Psoas muscle (tissue), 8 donors: ENCODE measurements around the gene CEBPZ. TPM values are rescaled to one million over a fixed set of nuclear protein-coding genes. Genes with fewer than 3 reads are reported as not detected.
"Not testable (repeated sequence)": the region's sequence is repeated elsewhere in the genome, so short reads cannot be mapped to it uniquely, and the experiment has no call there.

Source experiments
- ATAC-seq, 4 donors: fragments of 200-7000 bp; cut with Tn5 transposase; one replicate each; pipeline ENCODE4 v1.9.1; 2020; ENCODE audit warnings: moderate library complexity in 3 of 4, mild to moderate bottlenecking in 2 of 4
- DNase-seq, 2 donors: peaks; one replicate each; pipeline ENCODE4 v3.0.0-alpha.2; 2020
- H3K27ac ChIP-seq: fragments of 200-600 bp; one replicate; pipeline ENCODE4 v1.8.0; 2022
- H3K27me3 ChIP-seq, 3 donors: fragments of 200-600 bp in 1 of 3; one replicate each; pipeline versions ENCODE4 v1.6.1 to v1.8.0; 2013 to 2022; ENCODE audit warnings: low read length in 2 of 3, mild to moderate bottlenecking in 2 of 3, moderate library complexity in 1 of 3; ENCODE audit not compliant: insufficient read depth in 3 of 3
- H3K36me3 ChIP-seq, 2 donors: fragments of 200-600 bp in 1 of 2; one replicate each; pipeline versions ENCODE4 v1.6.1 to v1.8.0; 2013 to 2022; ENCODE audit warnings: low read depth in 1 of 2, mild to moderate bottlenecking in 1 of 2, moderate library complexity in 1 of 2; ENCODE audit not compliant: insufficient read depth in 1 of 2
- H3K4me1 ChIP-seq: fragments of 200-600 bp; one replicate; pipeline ENCODE4 v1.8.0; 2022
- H3K4me3 ChIP-seq: fragments of 200-600 bp; one replicate; pipeline ENCODE4 v1.8.0; 2022; ENCODE audit warnings: mild to moderate bottlenecking
- H3K9me3 ChIP-seq: fragments of 200-600 bp; one replicate; pipeline ENCODE4 v1.8.0; 2022
- CTCF ChIP-seq: fragments of 200-600 bp; IDR thresholded peaks from one replicate; pipeline ENCODE4 v1.8.0; 2022; ENCODE audit warnings: antibody characterized with exemption
- WGBS, 3 donors: extraction: QIAGEN DNeasy Blood & Tissue Kit; methylation state at CpG; one replicate each; pipeline versions ENCODE4 v1.1.6 to v1.1.7; 2013; 5-methylcytosine and 5-hydroxymethylcytosine counted together
- intact Hi-C, 2 donors: fragments of 100-400 bp; cut with DNase I; formaldehyde crosslinking; loops; one replicate each; pipeline versions ENCODE4 v1.11.0 to v1.14.2; 2022
- polyA plus RNA-seq, 3 donors: library from polyadenylated mRNA; stranded (reverse); fragments of 200-250 nt; gene quantifications; one replicate each; pipeline ENCODE4 v1.2.3, GENCODE V29; 2013
- total RNA-seq, 4 donors: library from RNA; stranded (reverse); fragmentation: NEBNext Ultra II Directional in 2 of 4; extraction: Animal tissue kit (Norgen Biotek cat#: 25700) in 2 of 4; gene quantifications; one replicate each; pipeline versions ENCODE4 v1.2.1 to v1.2.4, GENCODE V29; 2021 to 2023
- donor health status: healthy with polysubstance abuse.
- donor health status: DM: no; HTN: no; CAD: no; lungs with moderate emphysema.
- donor health status: Bipolar disorder and iron deficiency.
- donor health status: healthy.
- donor health status: DM: yes; HTN: yes; CAD: no.
- donor health status: DM: no; HTN: no; CAD: no.
- donor health status: DM: no; HTN: no; CAD: no.
- donor health status: DM: yes; HTN: yes; CAD: no.

CEBPZ gene
- total and polyA plus RNA-seq, 7 donors, result 31.7 to 124 (median 70.4) TPM

GRCh38 chr2:37215250-37215649 is 16.1 kb downstream of the CEBPZ start:
- intact Hi-C loops, result loop anchor here in 1 of 2 donors (5.0 kb wide), 1 partner anchor 148 kb away; no protein-coding TSS in a partner anchor
- H3K4me3 ChIP-seq, result no peak overlapping the region
- no peaks in the 10 kb centered on the region for H3K27me3 ChIP-seq
- H3K4me1 ChIP-seq, result peaks cover 6% of the 10 kb centered on the region
- DNase-seq, result no peak
- H3K9me3 ChIP-seq, result no peaks in the 10 kb centered on the region
- H3K36me3 ChIP-seq, result peaks cover 16 to 97% of the 10 kb centered on the region in 2 donors
- ATAC-seq, result no peak
- 88 to 90% (median 90%) methylated on average over 1 of the region's 1 CpG for WGBS, 3 donors
- no peak for TF ChIP-seq CTCF
- H3K27ac ChIP-seq, result peak overlapping the region; percentile 28

- ATAC-seq (no peak), DNase-seq (no peak)
- 87 to 90% (median 88%) methylated on average over 3 of the region's 3 CpGs for WGBS, 3 donors
- Histone ChIP-seq H3K4me3 (no peak overlapping the region), H3K27me3 (no peaks in the 10 kb centered on the region), H3K9me3 (peaks cover 12% of the 10 kb centered on the region), H3K4me1 (peaks cover 6% of the 10 kb centered on the region), H3K36me3 (peaks cover 14 to 95% of the 10 kb centered on the region in 2 donors), H3K27ac (no peak overlapping the region)
- TF ChIP-seq CTCF, result no peak
- intact Hi-C loops, result no loop called here
These were observed 19.5 kb downstream of the CEBPZ start for GRCh38 chr2:37211939-37212338.

- DNase-seq (no peak), ATAC-seq (no peak)
- H3K27ac ChIP-seq, result no peak overlapping the region
- no peaks in the 10 kb centered on the region for H3K27me3 ChIP-seq
- intact Hi-C loops, result no loop called here
- peaks cover 18% of the 10 kb centered on the region for H3K9me3 ChIP-seq
- no peak overlapping the region for H3K4me3 ChIP-seq
- no peak for TF ChIP-seq CTCF
- peaks cover 14 to 95% of the 10 kb centered on the region in 2 donors for H3K36me3 ChIP-seq
- H3K4me1 ChIP-seq, result peaks cover 6% of the 10 kb centered on the region
These were observed 20.2 kb downstream of the CEBPZ start for GRCh38 chr2:37211212-37211611.

GRCh38 chr2:37206760-37207159 is 24.6 kb downstream of the CEBPZ start:
- peaks cover 18% of the 10 kb centered on the region for H3K9me3 ChIP-seq
- H3K27ac ChIP-seq, H3K4me3 ChIP-seq, intact Hi-C loops, DNase-seq, H3K4me1 ChIP-seq, H3K27me3 ChIP-seq, ATAC-seq: not testable (repeated sequence)
- WGBS, 3 donors, result 95 to 99% (median 97%) methylated on average over 2 of the region's 2 CpGs
- H3K36me3 ChIP-seq, result peaks cover 9 to 94% of the 10 kb centered on the region in 2 donors

GRCh38 chr2:37205689-37206341 is 25.6 kb downstream of the CEBPZ start:
- Histone ChIP-seq H3K27ac (no peak overlapping the region), H3K27me3 (no peaks in the 10 kb centered on the region), H3K9me3 (peaks cover 18% of the 10 kb centered on the region), H3K36me3 (peaks cover 4 to 94% of the 10 kb centered on the region in 2 donors), H3K4me3 (no peak overlapping the region), H3K4me1 (no peaks in the 10 kb centered on the region)
- TF ChIP-seq CTCF, result no peak
- intact Hi-C loops, result no loop called here
- no peak for DNase-seq
- 86 to 94% (median 91%) methylated on average over 5 of the region's 5 CpGs for WGBS, 3 donors
- no peak for ATAC-seq

GRCh38 chr2:37205071-37205661 is 26.2 kb downstream of the CEBPZ start:
- H3K9me3 ChIP-seq, result peaks cover 18% of the 10 kb centered on the region
- DNase-seq, H3K27ac ChIP-seq, H3K4me1 ChIP-seq, H3K4me3 ChIP-seq, H3K27me3 ChIP-seq, ATAC-seq, intact Hi-C loops: not testable (repeated sequence)
- H3K36me3 ChIP-seq, result peaks cover under 1 to 94% of the 10 kb centered on the region in 2 donors
- WGBS, 3 donors, result 84 to 88% (median 84%) methylated on average over 8 of the region's 8 CpGs
